Measurements from ENCODE around the gene FAP. TPM values are rescaled to one million over a fixed set of nuclear protein-coding genes. Genes with fewer than 3 reads are reported as not detected.

The FAP gene
- total and polyA plus RNA-seq, 2 experiments from 2014 or later, result 200 to 269 TPM

DNA sequence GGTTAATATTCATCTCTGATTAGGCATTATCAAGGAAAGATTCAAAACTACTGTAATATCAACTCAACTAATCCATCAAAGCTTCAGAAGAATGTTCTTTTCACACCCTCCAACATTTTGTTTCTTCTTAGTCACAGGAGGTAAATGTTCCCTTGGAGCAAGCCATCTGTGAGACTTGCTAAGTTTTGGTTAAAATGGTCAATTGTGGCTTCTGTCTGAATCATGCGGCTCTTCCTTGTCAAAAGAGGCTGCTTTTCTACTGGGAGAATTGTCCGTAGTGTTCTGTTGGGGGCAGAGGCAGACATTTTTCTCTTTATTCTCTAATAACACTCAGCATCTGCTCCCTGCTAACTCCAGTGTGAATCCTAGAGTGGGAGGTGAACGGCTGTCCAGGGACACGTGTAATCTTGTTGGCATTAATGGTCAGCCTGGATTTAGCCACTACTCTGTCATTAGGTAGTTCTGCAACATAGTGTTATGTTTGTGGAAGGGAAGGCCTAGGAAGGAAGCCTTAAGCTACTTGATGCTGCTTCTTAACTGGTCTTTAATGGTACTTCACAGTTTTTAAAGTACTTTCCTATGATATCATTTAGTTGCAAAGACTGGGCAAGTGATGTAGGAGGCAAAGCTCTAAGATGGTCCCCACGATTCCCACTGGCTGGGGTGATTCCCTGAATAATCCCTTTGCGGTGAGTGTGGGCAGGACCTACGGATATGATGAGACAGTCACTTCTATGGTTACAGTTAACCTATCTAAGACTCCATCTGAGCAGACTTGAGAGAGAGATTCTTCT is 22.6 kb upstream of the FAP start:
- DNase-seq, result no peak
- H3K9ac ChIP-seq, result no peak overlapping the region
- H2AFZ ChIP-seq, result 0 out of 2 replicates have a peak overlapping the region, but pooled peaks have one; percentile 31

DNA sequence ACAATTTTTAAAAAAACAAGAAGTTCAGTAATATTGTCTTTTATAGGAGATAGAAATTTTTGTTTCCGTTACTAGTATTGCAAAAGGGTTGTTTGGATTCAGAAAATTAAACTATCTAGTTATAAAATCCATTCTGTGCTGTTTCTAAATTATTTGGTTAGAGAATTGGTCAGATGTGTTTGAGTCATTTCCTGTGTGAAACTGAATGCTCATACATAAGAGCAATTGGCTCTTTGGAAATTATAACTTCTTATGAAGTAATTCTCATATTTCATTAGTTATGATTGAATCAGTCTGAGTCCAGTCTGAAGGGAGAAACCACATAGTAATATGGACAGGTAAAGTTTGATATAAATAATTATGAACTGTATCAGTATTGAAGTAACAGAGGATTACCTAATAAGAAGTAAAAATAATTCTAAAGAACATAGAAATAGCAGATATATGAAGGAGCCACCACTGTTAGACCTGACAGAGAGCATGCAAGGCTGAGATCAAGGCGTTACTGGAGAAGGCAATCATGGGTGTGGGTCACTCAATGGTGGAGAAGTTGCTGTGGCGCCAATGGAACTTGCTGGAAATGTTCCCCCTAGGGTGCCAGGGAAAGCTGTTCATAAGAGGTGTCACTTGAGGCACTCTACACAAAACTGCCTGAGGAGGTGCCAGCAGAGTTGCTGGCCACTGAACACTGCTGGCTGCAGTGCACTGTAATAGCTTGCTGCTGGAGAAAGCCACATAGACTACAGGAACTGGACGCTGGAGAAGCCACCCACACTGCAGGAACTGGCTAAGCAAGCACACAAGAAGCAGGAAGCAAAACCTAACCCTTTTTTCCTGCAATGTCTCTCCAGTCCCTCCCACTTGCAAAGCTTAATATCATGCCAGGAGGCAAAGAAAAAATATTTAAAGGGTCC is 18.0 kb upstream of the FAP start:
- in situ Hi-C loops (cut with MboI), result no loop called here
- peak; percentile 86 for DNase-seq
- Histone ChIP-seq H3K4me1 (ENCODE audit: insufficient read depth) (peaks cover 64% of the 10 kb centered on the region), H3K9me2 (ENCODE audit: insufficient read depth) (no peaks in the 10 kb centered on the region), H3K36me3 (ENCODE audit: low read depth) (no peaks in the 10 kb centered on the region), H3K27ac (peak overlapping the region; percentile 87), H3K79me2 (ENCODE audit: insufficient read depth) (no peaks in the 10 kb centered on the region), H3K27me3 (replicated peaks; ENCODE audit: insufficient read depth) (no peaks in the 10 kb centered on the region), H3F3A (ENCODE audit: insufficient read depth) (peaks cover 56% of the 10 kb centered on the region), H3K9ac (peak overlapping the region; percentile 53), H3K4me2 (ENCODE audit: unreplicated experiment) (peak overlapping the region; percentile 76), H3K4me3 (peak overlapping the region; percentile 55), H2AFZ (peak overlapping the region; percentile 71), H3K9me3 (ENCODE audit: low read depth) (no peaks in the 10 kb centered on the region), H4K20me1 (ENCODE audit: insufficient read depth) (no peaks in the 10 kb centered on the region)
- WGBS, 2 experiments (ENCODE audit: low coverage in 1 of 2, low lambda C conversion rate in 2 of 2, missing lambda C conversion rate in 2 of 2), result 1 to 2% methylated on average over 4 of the region's 4 CpGs
- TF ChIP-seq EZH2 (IDR thresholded peaks at IDR 0.05; ENCODE audit: insufficient read depth, poor library complexity, severe bottlenecking) (no peak), EZH2phosphoT487 (IDR thresholded peaks at IDR 0.05; ENCODE audit: insufficient read depth, low read depth) (no peak)

More for the DNA sequence above, 22.6 kb upstream of the FAP start:
- no peaks in the 10 kb centered on the region for H3K27me3 ChIP-seq (replicated peaks; ENCODE audit: insufficient read depth)
- H3K4me2 ChIP-seq (ENCODE audit: unreplicated experiment), result no peak overlapping the region
- H3F3A ChIP-seq (ENCODE audit: insufficient read depth), result peaks cover 13% of the 10 kb centered on the region
- H3K4me3 ChIP-seq, result no peak overlapping the region
- 81 to 83% methylated on average over 7 of the region's 7 CpGs for whole genome bisulfite sequencing, 2 experiments (ENCODE audit: low coverage in 1 of 2, low lambda C conversion rate in 2 of 2, missing lambda C conversion rate in 2 of 2)
- H3K79me2 ChIP-seq (ENCODE audit: insufficient read depth), result no peaks in the 10 kb centered on the region
- in situ Hi-C loops (cut with MboI), result no loop called here
- TF ChIP-seq EZH2 (IDR thresholded peaks at IDR 0.05; ENCODE audit: insufficient read depth, poor library complexity, severe bottlenecking) (no peak), EZH2phosphoT487 (IDR thresholded peaks at IDR 0.05; ENCODE audit: insufficient read depth, low read depth) (no peak)
- H3K36me3 ChIP-seq (ENCODE audit: low read depth), result no peaks in the 10 kb centered on the region
- H3K4me1 ChIP-seq (ENCODE audit: insufficient read depth), result peaks cover 19% of the 10 kb centered on the region
- no peaks in the 10 kb centered on the region for H4K20me1 ChIP-seq (ENCODE audit: insufficient read depth)
- H3K27ac ChIP-seq, result no peak overlapping the region
- no peaks in the 10 kb centered on the region for H3K9me3 ChIP-seq (ENCODE audit: low read depth)
- H3K9me2 ChIP-seq (ENCODE audit: insufficient read depth), result no peaks in the 10 kb centered on the region

DNA sequence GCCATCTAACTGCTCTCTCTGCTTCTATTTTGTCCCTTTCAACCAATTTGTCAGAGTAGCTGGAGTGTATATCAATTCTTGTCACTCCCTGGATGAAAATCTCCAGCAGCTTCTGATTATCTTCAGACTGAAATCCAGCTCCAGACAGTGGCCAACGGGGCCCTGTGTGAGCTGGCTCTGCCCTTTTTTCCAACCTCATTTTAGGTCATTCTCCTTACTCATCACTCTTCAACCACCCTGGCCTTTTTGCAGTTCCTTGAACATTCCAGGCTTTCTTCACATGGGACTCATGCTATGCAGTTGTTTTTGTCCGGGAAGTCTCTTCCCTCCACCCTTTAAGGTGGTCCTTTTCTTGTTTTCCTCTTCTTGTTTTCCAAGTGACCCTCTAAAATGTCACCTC is 15.4 kb upstream of the FAP start:
- Histone ChIP-seq H3K4me1 (ENCODE audit: insufficient read depth) (peaks cover 68% of the 10 kb centered on the region), H3K4me2 (ENCODE audit: unreplicated experiment) (peak overlapping the region; percentile 66), H3K27me3 (replicated peaks; ENCODE audit: insufficient read depth) (no peaks in the 10 kb centered on the region), H3F3A (ENCODE audit: insufficient read depth) (peaks cover 62% of the 10 kb centered on the region), H3K27ac (peak overlapping the region; percentile 88), H2AFZ (peak overlapping the region; percentile 35; the same call in 1 of the 2 replicates), H3K36me3 (ENCODE audit: low read depth) (no peaks in the 10 kb centered on the region), H3K79me2 (ENCODE audit: insufficient read depth) (no peaks in the 10 kb centered on the region), H3K9ac (peak overlapping the region; percentile 49), H3K4me3 (peak overlapping the region; percentile 31; the same call in 1 of the 2 replicates), H4K20me1 (ENCODE audit: insufficient read depth) (no peaks in the 10 kb centered on the region), H3K9me3 (ENCODE audit: low read depth) (no peaks in the 10 kb centered on the region), H3K9me2 (ENCODE audit: insufficient read depth) (no peaks in the 10 kb centered on the region)
- TF ChIP-seq EZH2 (IDR thresholded peaks at IDR 0.05; ENCODE audit: insufficient read depth, poor library complexity, severe bottlenecking) (no peak), EZH2phosphoT487 (IDR thresholded peaks at IDR 0.05; ENCODE audit: insufficient read depth, low read depth) (0 out of 2 replicates have a peak, but pooled peaks have one; percentile 57)
- in situ Hi-C loops (cut with MboI), result no loop called here
- DNase-seq, result peak; percentile 88
- WGBS, 2 experiments (ENCODE audit: low coverage in 1 of 2, low lambda C conversion rate in 2 of 2, missing lambda C conversion rate in 2 of 2), result 0 to 4% methylated on average over 2 of the region's 2 CpGs

DNA sequence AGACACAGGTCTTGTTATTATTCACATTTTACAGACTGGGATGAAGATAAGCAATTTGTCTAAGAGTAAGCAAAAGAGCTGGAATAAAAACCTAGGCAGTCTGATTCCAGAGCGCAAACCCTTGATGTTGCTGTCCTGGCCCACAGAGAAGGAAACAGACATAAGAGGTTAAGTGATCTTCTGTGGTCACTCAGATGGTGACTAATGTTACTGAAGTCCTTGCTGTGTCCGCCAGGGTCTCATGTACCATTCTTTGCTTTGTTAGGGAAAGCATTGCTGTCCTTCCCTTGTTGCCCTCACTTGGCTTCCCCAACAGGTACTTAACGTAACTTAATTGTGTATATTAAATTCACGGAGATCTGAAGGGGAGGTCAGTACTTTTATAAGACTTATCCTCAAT is 14.9 kb upstream of the FAP start:
- Histone ChIP-seq H3K79me2 (ENCODE audit: insufficient read depth) (no peaks in the 10 kb centered on the region), H3K9me2 (ENCODE audit: insufficient read depth) (no peaks in the 10 kb centered on the region), H2AFZ (peak overlapping the region; percentile 35; the same call in 1 of the 2 replicates), H3F3A (ENCODE audit: insufficient read depth) (peaks cover 62% of the 10 kb centered on the region), H3K4me1 (ENCODE audit: insufficient read depth) (peaks cover 64% of the 10 kb centered on the region), H3K9me3 (ENCODE audit: low read depth) (no peaks in the 10 kb centered on the region), H3K4me2 (ENCODE audit: unreplicated experiment) (peak overlapping the region; percentile 66), H3K4me3 (peak overlapping the region; percentile 31; the same call in 1 of the 2 replicates), H4K20me1 (ENCODE audit: insufficient read depth) (no peaks in the 10 kb centered on the region), H3K9ac (peak overlapping the region; percentile 49), H3K27me3 (replicated peaks; ENCODE audit: insufficient read depth) (no peaks in the 10 kb centered on the region), H3K27ac (peak overlapping the region; percentile 88), H3K36me3 (ENCODE audit: low read depth) (no peaks in the 10 kb centered on the region)
- TF ChIP-seq EZH2 (IDR thresholded peaks at IDR 0.05; ENCODE audit: insufficient read depth, poor library complexity, severe bottlenecking) (no peak), EZH2phosphoT487 (IDR thresholded peaks at IDR 0.05; ENCODE audit: insufficient read depth, low read depth) (no peak)
- in situ Hi-C loops (cut with MboI), result no loop called here
- peak; percentile 68 for DNase-seq
- WGBS, 2 experiments (ENCODE audit: low coverage in 1 of 2, low lambda C conversion rate in 2 of 2, missing lambda C conversion rate in 2 of 2), result 21 to 22% methylated on average over 4 of the region's 4 CpGs

Measured in GM23248 (cell line).